ENCODE measurements around the gene OPCML.

Gene OPCML

DNA sequence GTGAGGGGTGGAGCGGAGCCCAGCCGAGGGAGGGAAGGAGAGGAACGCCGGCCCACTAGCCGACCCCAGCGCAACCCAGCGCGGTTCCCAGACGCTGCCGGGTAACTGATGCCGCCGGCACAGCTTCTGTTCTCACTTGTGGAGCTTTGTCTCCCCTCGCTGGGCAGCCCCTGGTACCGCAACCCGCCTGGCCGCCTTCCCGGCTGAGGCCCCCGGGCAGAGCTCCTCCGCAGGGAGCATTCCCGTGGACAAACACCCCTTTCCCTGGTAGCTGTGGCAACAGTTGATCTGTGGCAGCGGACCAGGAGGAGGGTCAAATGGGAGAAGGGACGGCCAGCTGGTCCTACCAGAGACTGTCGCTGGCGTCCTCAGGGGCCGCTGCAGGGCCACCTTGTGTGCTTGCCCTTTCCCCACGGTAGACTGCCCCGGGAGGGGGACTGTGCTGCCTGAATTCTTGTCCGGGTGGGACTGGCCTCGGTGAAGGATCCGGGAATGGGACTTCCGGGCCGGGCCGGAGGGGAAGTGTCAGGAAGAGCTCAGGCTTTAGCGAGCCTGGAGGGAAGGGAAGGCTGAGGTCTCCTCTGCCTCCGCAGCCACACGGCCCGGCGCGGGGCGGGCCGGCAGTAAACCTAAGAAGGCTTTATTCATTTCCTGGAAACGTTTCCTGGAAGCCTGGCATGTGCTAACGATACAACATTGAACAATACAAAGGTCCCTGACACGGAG is 468.0 kb downstream of the OPCML start:
- FAIRE-seq: no peak

DNA sequence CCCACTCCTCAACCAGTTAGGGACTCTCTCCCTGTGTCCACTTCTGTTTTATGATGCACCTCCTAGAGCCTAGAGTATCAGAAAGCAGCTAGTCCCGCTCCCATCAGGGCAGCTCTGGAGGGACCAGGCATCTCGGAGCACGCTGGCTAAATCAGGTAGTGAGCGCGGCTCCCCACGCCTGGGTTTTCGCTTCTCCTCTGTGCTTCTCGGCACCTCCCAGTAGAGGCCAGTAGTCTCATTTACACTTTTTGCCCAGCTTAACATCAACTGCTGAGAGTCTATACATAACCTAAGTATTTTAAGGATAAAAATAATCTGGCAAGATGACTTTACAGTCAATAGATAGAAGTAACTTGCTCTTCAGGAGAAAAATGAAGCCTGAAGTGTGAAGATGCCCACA is 473.8 kb downstream of the OPCML start:
- FAIRE-seq: no peak

GRCh38 chr11:133053124-133053776 is 479.1 kb downstream of the OPCML start:
- no peak for FAIRE-seq

- FAIRE-seq: no peak
Measured at GRCh38 chr11:133052537-133052936, 479.8 kb downstream of the OPCML start.

GRCh38 chr11:133049244-133050019 is 482.9 kb downstream of the OPCML start:
- no peak for FAIRE-seq

- no peak for FAIRE-seq
Measured at GRCh38 chr11:133048270-133048669, 484.0 kb downstream of the OPCML start.

- no peak for FAIRE-seq
Measured at GRCh38 chr11:133047771-133048115, 484.6 kb downstream of the OPCML start.

DNA sequence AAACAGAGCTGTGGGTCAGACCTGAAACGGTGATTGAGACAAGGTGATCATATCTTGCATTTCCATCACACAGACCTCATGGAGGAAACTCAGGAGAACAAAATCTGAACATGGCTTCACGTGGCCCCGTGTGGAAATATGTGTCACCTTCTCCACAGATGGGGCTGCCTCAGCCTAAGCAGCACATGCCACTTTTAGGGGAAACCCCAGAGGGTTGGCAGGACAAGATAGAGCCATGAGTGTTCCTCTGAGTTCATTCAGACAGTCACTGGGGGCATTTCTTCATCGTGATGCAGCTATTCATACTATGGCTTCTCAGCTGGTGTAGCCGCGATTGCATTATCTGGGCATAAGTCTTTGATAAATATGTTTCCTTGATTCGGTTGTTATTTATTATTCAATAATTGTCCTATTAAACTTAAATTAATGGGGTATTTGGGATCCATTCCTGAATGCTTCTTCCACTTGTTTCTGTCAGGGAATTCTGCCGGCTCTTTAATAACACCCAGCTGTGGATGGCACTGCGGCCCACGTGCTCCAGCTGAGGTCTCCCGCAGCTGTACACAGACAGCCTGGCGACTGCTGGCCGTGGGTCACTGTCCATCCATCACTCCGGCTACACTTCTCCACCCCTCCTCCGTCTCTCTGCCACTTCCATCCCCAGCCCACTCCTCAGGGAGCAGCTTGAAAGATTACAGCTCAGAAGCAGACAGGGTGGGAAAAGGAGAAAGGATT is 485.1 kb downstream of the OPCML start:
- FAIRE-seq: no peak

DNA sequence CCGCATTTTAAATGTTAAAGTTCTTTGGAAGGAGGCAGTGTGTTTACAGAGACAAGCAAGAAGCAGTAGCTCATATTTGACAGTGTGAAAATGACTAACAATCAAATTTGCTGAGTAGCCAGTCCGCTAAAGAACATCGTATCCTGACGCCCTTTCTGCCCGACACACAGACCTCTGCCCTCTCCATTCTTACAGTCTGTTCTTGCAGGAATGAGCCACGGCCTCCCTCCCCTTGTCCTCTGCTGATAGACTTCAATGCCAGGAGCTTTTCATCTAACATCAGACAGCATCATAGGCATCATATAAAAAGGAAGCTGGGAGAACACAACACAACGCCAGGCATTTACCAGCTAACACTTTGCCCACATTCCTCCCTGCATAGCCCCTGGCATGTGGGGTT is 486.0 kb downstream of the OPCML start:
- FAIRE-seq: no peak

DNA sequence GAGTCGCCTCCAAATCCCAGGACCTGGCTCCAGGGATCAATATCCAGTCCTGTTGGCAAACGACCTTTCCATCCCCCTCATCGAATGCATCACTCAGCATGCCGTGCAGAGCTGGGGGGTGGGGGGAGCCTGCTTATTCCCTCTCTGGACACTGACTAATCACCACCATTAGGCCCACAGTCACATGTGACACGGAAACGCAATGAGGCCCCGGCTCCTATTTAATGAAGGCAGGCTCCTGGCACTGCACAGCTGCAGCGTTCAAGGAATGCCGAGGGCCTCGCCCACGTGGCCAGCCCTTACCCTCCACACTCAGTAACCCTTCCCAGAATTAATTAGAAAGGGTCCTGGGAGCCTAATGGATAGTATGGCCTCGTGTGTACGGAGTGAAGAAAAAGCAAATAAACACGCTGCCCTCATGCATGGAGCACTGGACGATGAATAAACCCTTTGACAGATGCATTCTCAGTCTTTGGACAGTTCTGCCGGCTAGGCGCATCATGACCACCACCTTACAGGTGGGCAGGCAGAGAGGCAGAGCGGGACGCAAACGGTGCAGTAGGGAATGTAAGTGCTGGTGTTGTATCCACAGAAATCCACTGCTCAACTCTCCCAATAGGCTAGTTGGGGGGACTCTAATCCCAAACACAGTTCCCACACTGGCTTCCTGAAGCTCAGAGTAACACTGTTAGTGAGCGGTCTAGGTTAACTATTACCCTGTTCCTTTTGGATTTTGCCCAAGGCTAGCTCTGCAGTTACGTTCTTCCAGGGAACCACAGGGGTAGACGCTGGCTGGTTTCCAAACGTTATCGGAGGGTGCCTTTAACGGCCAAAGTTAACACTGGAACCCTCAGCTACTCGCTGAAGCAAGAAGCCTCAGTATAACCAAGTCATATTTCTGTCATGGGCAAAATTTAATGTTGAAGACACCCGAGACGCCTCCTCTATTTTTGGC is 490.1 kb downstream of the OPCML start:
- no peak for FAIRE-seq

GRCh38 chr11:133041181-133041580 is 491.1 kb downstream of the OPCML start:
- no peak for FAIRE-seq

GRCh38 chr11:133040289-133040900 is 491.9 kb downstream of the OPCML start:
- no peak for FAIRE-seq

DNA sequence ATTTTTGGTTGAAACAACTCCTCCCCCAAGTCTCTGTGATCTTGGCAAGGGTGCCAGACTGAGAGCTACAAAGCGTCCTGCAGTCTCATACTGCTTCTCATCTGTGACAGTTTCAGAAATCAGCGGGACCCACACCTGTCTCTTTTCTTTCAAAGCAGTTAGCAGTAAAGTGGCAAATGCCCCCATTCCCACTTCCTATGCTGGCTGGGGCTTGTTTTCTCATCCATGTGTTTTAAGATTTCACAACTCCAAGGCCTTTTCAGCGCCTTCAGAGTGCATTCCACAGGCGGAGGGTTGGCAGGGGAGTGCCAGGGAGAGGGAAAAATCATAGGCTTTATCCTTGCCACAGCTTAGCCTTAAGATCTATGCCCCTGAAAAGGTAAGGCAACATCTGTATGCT is 493.5 kb downstream of the OPCML start:
- no peak for FAIRE-seq

DNA sequence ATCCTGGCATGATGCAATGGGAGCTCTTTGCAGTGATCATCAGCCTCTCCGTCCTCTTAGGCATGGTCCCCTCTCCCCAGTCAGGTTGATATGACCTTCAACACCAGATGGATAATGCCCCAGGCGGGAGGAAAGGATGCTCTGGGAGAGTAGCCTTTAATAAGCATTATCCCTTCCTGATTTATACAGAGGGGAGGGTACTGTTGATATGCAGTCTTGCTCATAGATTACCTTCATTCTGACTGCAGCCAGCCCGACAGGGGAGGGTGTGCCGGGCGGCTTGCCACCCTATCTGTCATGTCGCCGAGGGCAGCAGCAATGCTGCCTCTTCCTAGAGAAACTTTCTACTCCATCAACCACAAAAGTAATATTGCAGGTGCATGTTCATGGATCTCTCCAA is 497.4 kb downstream of the OPCML start:
- no peak for FAIRE-seq

DNA sequence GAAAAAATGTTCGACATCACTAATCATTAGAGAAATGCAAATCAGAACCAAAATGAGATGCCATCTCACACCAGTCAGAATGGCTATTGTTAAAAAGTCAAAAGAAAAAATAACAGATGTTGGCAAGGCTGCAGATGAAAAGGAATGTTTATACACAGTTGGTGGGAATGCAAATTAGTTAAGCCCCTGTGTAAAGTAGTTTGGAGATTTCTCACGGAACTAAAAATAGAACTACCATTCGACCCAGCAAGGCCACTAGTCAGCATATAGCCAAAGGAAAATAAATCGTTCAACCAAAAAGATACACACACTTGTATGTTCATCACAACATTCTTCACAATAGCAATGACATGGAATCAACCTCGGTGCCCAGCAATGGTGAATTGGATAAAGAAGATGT is 503.2 kb downstream of the OPCML start:
- FAIRE-seq: no peak

DNA sequence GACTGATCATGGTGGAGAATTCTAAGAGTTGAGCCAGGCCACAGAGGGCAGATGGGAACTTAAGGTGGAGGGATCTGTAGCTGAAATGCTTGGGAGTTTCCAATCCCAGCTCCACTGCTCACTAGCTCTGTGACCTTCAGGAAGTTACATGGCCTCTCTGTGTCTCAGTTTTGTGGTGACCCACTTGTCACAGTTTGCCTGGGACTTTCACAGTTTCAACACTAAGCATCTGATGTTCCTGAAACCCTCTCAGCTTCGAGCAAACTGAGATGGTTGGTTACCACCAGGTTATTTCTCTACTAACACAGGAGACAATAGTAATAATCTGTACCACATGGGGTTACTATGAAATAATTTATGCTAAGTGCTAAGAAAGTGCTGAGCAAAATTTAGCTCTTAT is 505.3 kb downstream of the OPCML start:
- FAIRE-seq: no peak

GRCh38 chr11:133024301-133024700 is 508.0 kb downstream of the OPCML start:
- no peak for FAIRE-seq

DNA sequence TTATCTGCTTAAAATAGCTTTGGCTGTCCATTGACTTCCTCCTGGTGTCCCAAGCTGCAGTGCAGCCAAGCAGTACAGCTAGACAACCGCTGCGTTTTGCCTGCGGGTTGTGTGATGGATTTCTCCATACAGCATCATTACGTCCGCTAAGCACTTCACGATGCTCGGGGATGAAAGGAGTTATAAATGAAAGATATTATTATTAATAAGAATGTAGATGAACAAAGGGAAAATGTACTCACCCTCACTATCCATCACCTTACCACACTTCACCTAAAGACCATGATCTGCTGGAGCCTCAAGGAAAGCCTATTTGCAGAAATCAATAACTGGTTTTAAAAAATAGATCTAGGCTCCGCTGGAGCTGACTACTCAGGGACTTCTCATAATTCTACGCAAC is 509.1 kb downstream of the OPCML start:
- no peak for FAIRE-seq

DNA sequence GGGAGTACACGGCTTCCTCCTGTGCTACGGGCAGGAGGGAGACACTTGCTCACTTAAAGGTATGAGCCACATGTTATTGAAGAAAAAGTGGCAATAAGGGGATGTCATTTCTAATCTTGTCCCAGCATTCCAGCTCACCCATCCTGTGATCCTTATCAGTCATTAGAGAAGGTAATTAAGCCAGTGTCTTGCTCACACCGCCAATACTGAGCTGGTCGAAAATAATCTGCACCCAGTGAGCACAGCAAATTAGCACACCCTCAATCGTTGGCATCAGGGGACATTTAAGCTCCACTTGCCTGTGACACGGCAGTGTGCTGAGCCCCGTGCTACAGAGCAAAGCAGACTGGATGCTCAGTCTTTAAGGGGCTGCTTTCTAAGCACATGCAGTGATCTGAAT is 510.7 kb downstream of the OPCML start:
- FAIRE-seq: no peak

- FAIRE-seq: no peak
Measured at GRCh38 chr11:133020372-133020714, 512.0 kb downstream of the OPCML start.

GRCh38 chr11:133019545-133020371 is 512.5 kb downstream of the OPCML start:
- FAIRE-seq: no peak
